ENCODE results near the gene SHISA5.

- no peak for TF ChIP-seq RXRA (IDR thresholded peaks at IDR 0.05)
- TF ChIP-seq, protein P1, sequence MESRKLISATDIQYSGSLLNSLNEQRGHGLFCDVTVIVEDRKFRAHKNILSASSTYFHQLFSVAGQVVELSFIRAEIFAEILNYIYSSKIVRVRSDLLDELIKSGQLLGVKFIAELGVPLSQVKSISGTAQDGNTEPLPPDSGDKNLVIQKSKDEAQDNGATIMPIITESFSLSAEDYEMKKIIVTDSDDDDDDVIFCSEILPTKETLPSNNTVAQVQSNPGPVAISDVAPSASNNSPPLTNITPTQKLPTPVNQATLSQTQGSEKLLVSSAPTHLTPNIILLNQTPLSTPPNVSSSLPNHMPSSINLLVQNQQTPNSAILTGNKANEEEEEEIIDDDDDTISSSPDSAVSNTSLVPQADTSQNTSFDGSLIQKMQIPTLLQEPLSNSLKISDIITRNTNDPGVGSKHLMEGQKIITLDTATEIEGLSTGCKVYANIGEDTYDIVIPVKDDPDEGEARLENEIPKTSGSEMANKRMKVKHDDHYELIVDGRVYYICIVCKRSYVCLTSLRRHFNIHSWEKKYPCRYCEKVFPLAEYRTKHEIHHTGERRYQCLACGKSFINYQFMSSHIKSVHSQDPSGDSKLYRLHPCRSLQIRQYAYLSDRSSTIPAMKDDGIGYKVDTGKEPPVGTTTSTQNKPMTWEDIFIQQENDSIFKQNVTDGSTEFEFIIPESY (IDR thresholded peaks at IDR 0.05) = no peak
- TF ChIP-seq, protein P2, sequence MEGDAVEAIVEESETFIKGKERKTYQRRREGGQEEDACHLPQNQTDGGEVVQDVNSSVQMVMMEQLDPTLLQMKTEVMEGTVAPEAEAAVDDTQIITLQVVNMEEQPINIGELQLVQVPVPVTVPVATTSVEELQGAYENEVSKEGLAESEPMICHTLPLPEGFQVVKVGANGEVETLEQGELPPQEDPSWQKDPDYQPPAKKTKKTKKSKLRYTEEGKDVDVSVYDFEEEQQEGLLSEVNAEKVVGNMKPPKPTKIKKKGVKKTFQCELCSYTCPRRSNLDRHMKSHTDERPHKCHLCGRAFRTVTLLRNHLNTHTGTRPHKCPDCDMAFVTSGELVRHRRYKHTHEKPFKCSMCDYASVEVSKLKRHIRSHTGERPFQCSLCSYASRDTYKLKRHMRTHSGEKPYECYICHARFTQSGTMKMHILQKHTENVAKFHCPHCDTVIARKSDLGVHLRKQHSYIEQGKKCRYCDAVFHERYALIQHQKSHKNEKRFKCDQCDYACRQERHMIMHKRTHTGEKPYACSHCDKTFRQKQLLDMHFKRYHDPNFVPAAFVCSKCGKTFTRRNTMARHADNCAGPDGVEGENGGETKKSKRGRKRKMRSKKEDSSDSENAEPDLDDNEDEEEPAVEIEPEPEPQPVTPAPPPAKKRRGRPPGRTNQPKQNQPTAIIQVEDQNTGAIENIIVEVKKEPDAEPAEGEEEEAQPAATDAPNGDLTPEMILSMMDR (IDR thresholded peaks at IDR 0.05; ENCODE audit: low read depth, low read length, missing input control) = no peak
- TF ChIP-seq HNF4A (conservative IDR thresholded peaks at IDR 0.05) = no peak
- no peak for TF ChIP-seq TAF1 (conservative IDR thresholded peaks at IDR 0.05)
- TF ChIP-seq MAX (IDR thresholded peaks at IDR 0.05) = no peak
- TF ChIP-seq SP1 (IDR thresholded peaks at IDR 0.05) = no peak
- TF ChIP-seq ATF3 (IDR thresholded peaks at IDR 0.05) = no peak
- no peak for TF ChIP-seq GABPA (IDR thresholded peaks at IDR 0.05 in 1 of 2, conservative IDR thresholded peaks at IDR 0.05 in 1 of 2)
- TF ChIP-seq FOXA1 (IDR thresholded peaks at IDR 0.05) = no peak
- no peak for TF ChIP-seq REST (IDR thresholded peaks at IDR 0.05)
- TF ChIP-seq EGR1 (IDR thresholded peaks at IDR 0.05; ENCODE audit: low read depth in 2 of 2) = no peak
- no peak for TF ChIP-seq RAD21 (IDR thresholded peaks at IDR 0.05)
- no peak for TF ChIP-seq JUND (IDR thresholded peaks at IDR 0.05)
These were observed 39.4 kb upstream of the SHISA5 start for GRCh38 chr3:48543271-48543866.
